GM23338 (cell line): ENCODE measurements around the gene ZPLD1.

Experiments
- CTCF ChIP-seq, 2 experiments: fragments of 200-600 bp in 1 of 2; sonication (generic) in 1 of 2; conservative IDR thresholded peaks; 2 replicates each; pipeline versions ENCODE4 v1.5.1 to v1.6.1; 2016 to 2017; ENCODE audit warnings: antibody characterized with exemption in 2 of 2, low read depth in 2 of 2, mild to moderate bottlenecking in 2 of 2, moderate library complexity in 1 of 2
- POLR2AphosphoS5 ChIP-seq: IDR thresholded peaks from 2 replicates; pipeline ENCODE4 v1.6.1; 2016; ENCODE audit warnings: antibody characterized with exemption, low read depth
- STAT1 ChIP-seq: IDR thresholded peaks from one replicate; pipeline ENCODE4 v1.6.1; 2016; ENCODE audit warnings: antibody characterized with exemption; ENCODE audit not compliant: unreplicated experiment

GRCh38 chr3:102485701-102486100 lies 50.9 kb downstream of the ZPLD1 start:
- TF ChIP-seq CTCF (conservative IDR thresholded peaks at IDR 0.05; ENCODE audit: low read depth in 2 of 2) (no peak), POLR2AphosphoS5 (no peak), STAT1 (no peak)
